Measurements from ENCODE around the gene CHRNG.

DNA sequence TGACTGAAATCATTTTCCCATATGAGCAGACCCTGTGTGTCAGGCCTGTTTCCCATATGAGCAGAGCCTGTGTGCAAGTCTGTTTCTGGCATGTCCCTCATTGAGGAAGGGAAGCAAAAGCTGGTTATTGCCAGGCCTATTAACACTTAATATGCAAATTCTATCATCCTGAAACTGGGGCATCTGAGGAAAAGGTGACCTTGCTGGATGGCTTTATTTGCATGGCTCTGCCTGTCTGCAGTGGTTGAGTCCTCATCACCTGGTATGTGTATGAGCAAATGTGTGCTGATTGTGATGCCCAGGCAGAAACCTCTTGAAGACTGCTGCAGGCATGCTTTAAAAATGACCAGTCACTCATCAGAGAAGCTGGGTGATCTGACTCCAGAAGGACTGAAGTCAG is 42.2 kb downstream of the CHRNG start:
- TF ChIP-seq, protein P1, sequence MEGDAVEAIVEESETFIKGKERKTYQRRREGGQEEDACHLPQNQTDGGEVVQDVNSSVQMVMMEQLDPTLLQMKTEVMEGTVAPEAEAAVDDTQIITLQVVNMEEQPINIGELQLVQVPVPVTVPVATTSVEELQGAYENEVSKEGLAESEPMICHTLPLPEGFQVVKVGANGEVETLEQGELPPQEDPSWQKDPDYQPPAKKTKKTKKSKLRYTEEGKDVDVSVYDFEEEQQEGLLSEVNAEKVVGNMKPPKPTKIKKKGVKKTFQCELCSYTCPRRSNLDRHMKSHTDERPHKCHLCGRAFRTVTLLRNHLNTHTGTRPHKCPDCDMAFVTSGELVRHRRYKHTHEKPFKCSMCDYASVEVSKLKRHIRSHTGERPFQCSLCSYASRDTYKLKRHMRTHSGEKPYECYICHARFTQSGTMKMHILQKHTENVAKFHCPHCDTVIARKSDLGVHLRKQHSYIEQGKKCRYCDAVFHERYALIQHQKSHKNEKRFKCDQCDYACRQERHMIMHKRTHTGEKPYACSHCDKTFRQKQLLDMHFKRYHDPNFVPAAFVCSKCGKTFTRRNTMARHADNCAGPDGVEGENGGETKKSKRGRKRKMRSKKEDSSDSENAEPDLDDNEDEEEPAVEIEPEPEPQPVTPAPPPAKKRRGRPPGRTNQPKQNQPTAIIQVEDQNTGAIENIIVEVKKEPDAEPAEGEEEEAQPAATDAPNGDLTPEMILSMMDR (IDR thresholded peaks at IDR 0.05; ENCODE audit: low read depth, low read length), result no peak
- TF ChIP-seq EZH2phosphoT487 (IDR thresholded peaks at IDR 0.05; ENCODE audit: low read depth), result no peak

All from OCI-LY3 (cell line).